H54 (cell line): ENCODE data around the gene ABHD11.
A peak's percentile ranks its signal among the peaks of the same experiment; 100 is the strongest.
"Not testable (repeated sequence)": the region's sequence is repeated elsewhere in the genome, so short reads cannot be mapped to it uniquely, and the experiment has no call there.

Experiments used
- DNase-seq: peaks from one replicate; pipeline ENCODE4 v3.0.0; 2011; ENCODE audit warnings: low spot score, mixed read lengths; ENCODE audit not compliant: insufficient read length
- FAIRE-seq: peaks from 3 replicates; lab custom pipeline; 2011; peaks lifted over from hg19 to GRCh38; lab: Jason Lieb, UNC
- POLR2A ChIP-seq: IDR thresholded peaks from 2 replicates; pipeline ENCODE4 v1.6.1; 2011; ENCODE audit warnings: low read depth, mild to moderate bottlenecking, low read length

The ABHD11 gene

GRCh38 chr7:73738612-73739386 lies at the start of gene ABHD11:
Gene ABHD11 (minus strand): TSS chr7:73738802. CDS start chr7:73738770, 32 bp downstream.
- FAIRE-seq, result no peak
- DNase-seq, result peak; percentile 86
- TF ChIP-seq POLR2A, result peak; percentile 79

- DNase-seq, FAIRE-seq: not testable (repeated sequence)
Measured at GRCh38 chr7:73787786-73788048, 49.1 kb upstream of the ABHD11 start.

- no peak for DNase-seq
- no peak for FAIRE-seq
- TF ChIP-seq POLR2A, result no peak
Measured at GRCh38 chr7:73786588-73786987, 48.0 kb upstream of the ABHD11 start.

- FAIRE-seq (no peak), DNase-seq (no peak)
- no peak for TF ChIP-seq POLR2A
Measured at GRCh38 chr7:73779517-73779916, 40.9 kb upstream of the ABHD11 start.

GRCh38 chr7:73778801-73779389 lies 40.3 kb upstream of the ABHD11 start:
- no peak for TF ChIP-seq POLR2A
- no peak for FAIRE-seq
- DNase-seq, result no peak

- FAIRE-seq (no peak), DNase-seq (no peak)
- TF ChIP-seq POLR2A, result no peak
Measured at GRCh38 chr7:73774923-73775322, 36.3 kb upstream of the ABHD11 start.

GRCh38 chr7:73773700-73774517 lies 35.3 kb upstream of the ABHD11 start:
- DNase-seq, result no peak
- FAIRE-seq, result no peak
- TF ChIP-seq POLR2A, result no peak

GRCh38 chr7:73770860-73771670 lies 32.5 kb upstream of the ABHD11 start:
- no peak for TF ChIP-seq POLR2A
- FAIRE-seq (no peak), DNase-seq (no peak)

- FAIRE-seq (no peak), DNase-seq (no peak)
- TF ChIP-seq POLR2A, result no peak
Measured at GRCh38 chr7:73770002-73770859, 31.6 kb upstream of the ABHD11 start, which contains the start of gene CLDN3. Gene CLDN3 (minus strand): TSS chr7:73770270. CDS start chr7:73770049, 221 bp downstream.

GRCh38 chr7:73769481-73770001 lies 30.9 kb upstream of the ABHD11 start:
- DNase-seq, result no peak
- no peak for FAIRE-seq
- no peak for TF ChIP-seq POLR2A

- DNase-seq, result no peak
- no peak for TF ChIP-seq POLR2A
- FAIRE-seq, result no peak
Measured at GRCh38 chr7:73768641-73769480, 30.3 kb upstream of the ABHD11 start.
